ENCODE measurements around the gene FBXW5. TPM values are rescaled to one million over a fixed set of nuclear protein-coding genes. Genes with fewer than 3 reads are reported as not detected.

The FBXW5 gene
- polyA plus RNA-seq, 3 donors: 85.3 to 117 (median 92.7) TPM

GRCh38 chr9:136961279-136962065, 16.9 kb upstream of the FBXW5 start:
- Histone ChIP-seq H3K4me1 (ENCODE audit: control insufficient read depth in 1 of 2, insufficient read depth in 2 of 2, low read length in 2 of 2) (peaks cover 10 to 12% of the 10 kb centered on the region in 2 donors), H3K27me3 (ENCODE audit: control insufficient read depth in 2 of 2, insufficient read depth in 2 of 2, low read length in 2 of 2) (no peaks in the 10 kb centered on the region), H3K9ac (ENCODE audit: insufficient read depth, low read length, poor library complexity, severe bottlenecking) (no peak overlapping the region), H3K4me3 (replicated peaks in 1 of 3; ENCODE audit: low read depth in 2 of 3, low read length in 3 of 3) (no peak overlapping the region), H3K9me3 (replicated peaks in 1 of 2; ENCODE audit: control insufficient read depth in 1 of 2, insufficient read depth in 1 of 2, low read length in 2 of 2) (no peaks in the 10 kb centered on the region), H3K79me2 (ENCODE audit: insufficient read depth, low read length) (no peaks in the 10 kb centered on the region), H4K20me1 (ENCODE audit: insufficient read depth, low read length) (no peaks in the 10 kb centered on the region), H3K4me2 (replicated peaks; ENCODE audit: extremely low read depth, low read length, poor library complexity, severe bottlenecking) (no peak overlapping the region), H2AFZ (ENCODE audit: insufficient read depth, low read depth, low read length, poor library complexity, severe bottlenecking) (no peak overlapping the region), H3K36me3 (replicated peaks in 1 of 2; ENCODE audit: control insufficient read depth in 1 of 2, insufficient read depth in 2 of 2, low read length in 2 of 2) (no peaks in the 10 kb centered on the region), H3K27ac (ENCODE audit: low read depth in 1 of 2, low read length in 2 of 2) (no peak overlapping the region)
- Mint-ChIP-seq H3K36me3 (no peaks in the 10 kb centered on the region), H3K9me3 (peaks cover 0 to 4% (median 3%) of the 10 kb centered on the region in 7 donors), H3K27ac (no peak overlapping the region), H3K27me3 (ENCODE audit: low read depth in 3 of 3) (peaks cover 9 to 16% (median 11%) of the 10 kb centered on the region in 3 donors), H3K4me3 (no peak overlapping the region), H3K4me1 (peaks cover 14% of the 10 kb centered on the region)
- TF ChIP-seq CTCF (IDR thresholded peaks at IDR 0.05): no peak
- WGBS (ENCODE audit: insufficient coverage): 91% methylated on average over 20 of the region's 23 CpGs
- DNase-seq: no peak
- intact Hi-C loops (cut with micrococcal nuclease): no loop called here

GRCh38 chr9:136960938-136961275, 16.4 kb upstream of the FBXW5 start:
- DNase-seq: no peak
- Mint-ChIP-seq H3K27ac (no peak overlapping the region), H3K27me3 (ENCODE audit: low read depth in 3 of 3) (peaks cover 6 to 11% (median 7%) of the 10 kb centered on the region in 3 donors), H3K36me3 (no peaks in the 10 kb centered on the region), H3K9me3 (peaks cover 0 to 5% (median 3%) of the 10 kb centered on the region in 7 donors), H3K4me3 (no peak overlapping the region), H3K4me1 (peaks cover 8% of the 10 kb centered on the region)
- H3K79me2 ChIP-seq (ENCODE audit: insufficient read depth, low read length): no peaks in the 10 kb centered on the region
- no peak overlapping the region for H2AFZ ChIP-seq (ENCODE audit: insufficient read depth, low read depth, low read length, poor library complexity, severe bottlenecking)
- H4K20me1 ChIP-seq (ENCODE audit: insufficient read depth, low read length): no peaks in the 10 kb centered on the region
- H3K4me1 ChIP-seq (ENCODE audit: control insufficient read depth in 1 of 2, insufficient read depth in 2 of 2, low read length in 2 of 2): peaks cover 4 to 8% of the 10 kb centered on the region in 2 donors
- no peak for TF ChIP-seq CTCF (IDR thresholded peaks at IDR 0.05)
- H3K36me3 ChIP-seq (replicated peaks in 1 of 2; ENCODE audit: control insufficient read depth in 1 of 2, insufficient read depth in 2 of 2, low read length in 2 of 2): no peaks in the 10 kb centered on the region
- no peak overlapping the region for H3K9ac ChIP-seq (ENCODE audit: insufficient read depth, low read length, poor library complexity, severe bottlenecking)
- H3K4me3 ChIP-seq (replicated peaks in 1 of 3; ENCODE audit: low read depth in 2 of 3, low read length in 3 of 3): no peak overlapping the region
- H3K4me2 ChIP-seq (replicated peaks; ENCODE audit: extremely low read depth, low read length, poor library complexity, severe bottlenecking): no peak overlapping the region
- 93% methylated on average over 12 of the region's 15 CpGs for WGBS (ENCODE audit: insufficient coverage)
- intact Hi-C loops (cut with micrococcal nuclease): no loop called here
- no peaks in the 10 kb centered on the region for H3K9me3 ChIP-seq (replicated peaks in 1 of 2; ENCODE audit: control insufficient read depth in 1 of 2, insufficient read depth in 1 of 2, low read length in 2 of 2)
- H3K27me3 ChIP-seq (ENCODE audit: control insufficient read depth in 2 of 2, insufficient read depth in 2 of 2, low read length in 2 of 2): no peaks in the 10 kb centered on the region
- no peak overlapping the region for H3K27ac ChIP-seq (ENCODE audit: low read depth in 1 of 2, low read length in 2 of 2)
